Tibial nerve (tissue), 4 donors: Measurements from ENCODE around the gene KIZ. TPM values are rescaled to one million over a fixed set of nuclear protein-coding genes. Genes with fewer than 3 reads are reported as not detected.
"Not testable (repeated sequence)": the region's sequence is repeated elsewhere in the genome, so short reads cannot be mapped to it uniquely, and the experiment has no call there.

Source experiments
- DNase-seq, 2 donors: peaks; one replicate each; pipeline ENCODE4 v3.0.0-alpha.2; 2019; ENCODE audit warnings: low spot score in 2 of 2
- H3K27ac ChIP-seq, 4 donors: fragments of 200-600 bp; sonication (generic) in 3 of 4; one replicate each; pipeline ENCODE4 v1.5.1; 2017 to 2019; ENCODE audit warnings: mild to moderate bottlenecking in 1 of 4
- H3K27me3 ChIP-seq, 2 donors: fragments of 200-600 bp; sonication (generic) in 1 of 2; one replicate each; pipeline versions ENCODE4 v1.5.1 to v1.6.0; 2017 to 2019
- H3K36me3 ChIP-seq, 3 donors: fragments of 200-600 bp; sonication (generic); one replicate each; pipeline ENCODE4 v1.5.1; 2018 to 2019
- H3K4me1 ChIP-seq, 4 donors: fragments of 200-600 bp; sonication (generic) in 3 of 4; one replicate each; pipeline ENCODE4 v1.5.1; 2017 to 2019
- H3K4me3 ChIP-seq, 4 donors: fragments of 200-600 bp; sonication (generic) in 3 of 4; one replicate each; pipeline ENCODE4 v1.5.1; 2017 to 2019; ENCODE audit warnings: mild to moderate bottlenecking in 1 of 4, moderate library complexity in 1 of 4
- H3K9me3 ChIP-seq, 4 donors: fragments of 200-600 bp; sonication (generic) in 3 of 4; one replicate each; pipeline ENCODE4 v1.5.1; 2017 to 2019
- CTCF ChIP-seq, 5 experiments: fragments of 200-600 bp in 3 of 5; fragments of 450-650 bp in 2 of 5; sonication (generic) in 3 of 5; IDR thresholded peaks; one replicate each; pipeline ENCODE4 v1.5.1; 2016 to 2019; ENCODE audit warnings: antibody characterized with exemption in 5 of 5, mild to moderate bottlenecking in 3 of 5, moderate library complexity in 2 of 5
- EP300 ChIP-seq, 2 donors: sonication (generic); formaldehyde crosslinking; IDR thresholded peaks; one replicate each; pipeline ENCODE4 v1.6.1; 2017; ENCODE audit warnings: antibody characterized with exemption in 2 of 2, mild to moderate bottlenecking in 1 of 2
- POLR2A ChIP-seq, 2 donors: fragments of 450-650 bp; IDR thresholded peaks; one replicate each; pipeline ENCODE4 v1.6.1; 2017; ENCODE audit warnings: antibody characterized with exemption in 2 of 2, mild to moderate bottlenecking in 2 of 2, moderate library complexity in 2 of 2
- WGBS, 2 donors: methylation state at CpG; one replicate each; pipeline ENCODE4 v1.1.5; 2018; 5-methylcytosine and 5-hydroxymethylcytosine counted together
- total RNA-seq, 4 donors: library from RNA; depleted of rRNA; stranded (reverse); fragments of >200 nt; gene quantifications; one replicate each; pipeline ENCODE4 v1.1.0, GENCODE V29; 2016

Gene KIZ
- total RNA-seq, 4 donors from 2014 or later: 19.8 to 58.6 (median 54.9) TPM

GRCh38 chr20:21243811-21244210, 117.9 kb downstream of the KIZ start:
- H3K9me3 ChIP-seq: peaks cover 0 to 2% (median 0%) of the 10 kb centered on the region in 4 donors
- no peaks in the 10 kb centered on the region for H3K27me3 ChIP-seq
- no peaks in the 10 kb centered on the region for H3K4me1 ChIP-seq
- no peak for DNase-seq
- H3K4me3 ChIP-seq: no peak overlapping the region
- no peak overlapping the region for H3K27ac ChIP-seq
- peaks cover 0 to 54% (median 3%) of the 10 kb centered on the region in 3 donors for H3K36me3 ChIP-seq
- no peak for TF ChIP-seq EP300 (IDR thresholded peaks at IDR 0.05)
- no peak for TF ChIP-seq CTCF (IDR thresholded peaks at IDR 0.05)
- no peak for TF ChIP-seq POLR2A (IDR thresholded peaks at IDR 0.05)
- 86 to 87% methylated on average over 12 of the region's 12 CpGs for WGBS, 2 donors

- WGBS, 2 donors: 98 to 99% methylated on average over 3 of the region's 3 CpGs
- Histone ChIP-seq H3K27me3 (no peaks in the 10 kb centered on the region), H3K4me3 (no peak overlapping the region), H3K4me1 (no peaks in the 10 kb centered on the region), H3K9me3 (peaks cover 0 to 2% (median 0%) of the 10 kb centered on the region in 4 donors), H3K36me3 (peaks cover 0 to 51% (median 3%) of the 10 kb centered on the region in 3 donors), H3K27ac (no peak overlapping the region)
- no peak for DNase-seq
- no peak for TF ChIP-seq POLR2A (IDR thresholded peaks at IDR 0.05)
- no peak for TF ChIP-seq CTCF (IDR thresholded peaks at IDR 0.05)
- no peak for TF ChIP-seq EP300 (IDR thresholded peaks at IDR 0.05)
These were observed 118.9 kb downstream of the KIZ start for GRCh38 chr20:21244808-21245207.

- no peak for TF ChIP-seq POLR2A (IDR thresholded peaks at IDR 0.05)
- no peak for TF ChIP-seq EP300 (IDR thresholded peaks at IDR 0.05)
- TF ChIP-seq CTCF (IDR thresholded peaks at IDR 0.05): no peak
- WGBS, 2 donors: 89 to 93% methylated on average over 3 of the region's 3 CpGs
- peaks cover 0 to 51% (median 3%) of the 10 kb centered on the region in 3 donors for H3K36me3 ChIP-seq
- no peak overlapping the region for H3K4me3 ChIP-seq
- peaks cover 0 to 2% (median 0%) of the 10 kb centered on the region in 4 donors for H3K9me3 ChIP-seq
- no peak overlapping the region for H3K27ac ChIP-seq
- H3K27me3 ChIP-seq: no peaks in the 10 kb centered on the region
- no peak for DNase-seq
- no peaks in the 10 kb centered on the region for H3K4me1 ChIP-seq
These were observed 120.3 kb downstream of the KIZ start for GRCh38 chr20:21246161-21246560.

- H3K4me1 ChIP-seq, H3K27ac ChIP-seq, H3K4me3 ChIP-seq, H3K9me3 ChIP-seq, H3K27me3 ChIP-seq, DNase-seq: not testable (repeated sequence)
- WGBS, 2 donors: 85% methylated on average over 8 of the region's 8 CpGs
- H3K36me3 ChIP-seq: peaks cover 0 to 42% (median 3%) of the 10 kb centered on the region in 3 donors
These were observed 121.8 kb downstream of the KIZ start for GRCh38 chr20:21247603-21248095.

- DNase-seq: no peak
- H3K27me3 ChIP-seq: no peaks in the 10 kb centered on the region
- H3K9me3 ChIP-seq: peaks cover 0 to 2% (median 0%) of the 10 kb centered on the region in 4 donors
- H3K27ac ChIP-seq: no peak overlapping the region
- WGBS, 2 donors: 65 to 75% methylated on average over 6 of the region's 6 CpGs
- no peaks in the 10 kb centered on the region for H3K4me1 ChIP-seq
- peaks cover 0 to 6% (median 0%) of the 10 kb centered on the region in 3 donors for H3K36me3 ChIP-seq
- no peak overlapping the region for H3K4me3 ChIP-seq
- TF ChIP-seq EP300 (IDR thresholded peaks at IDR 0.05): no peak
- no peak for TF ChIP-seq CTCF (IDR thresholded peaks at IDR 0.05)
These were observed 125.4 kb downstream of the KIZ start for GRCh38 chr20:21251278-21251677.

- Histone ChIP-seq H3K4me1 (no peaks in the 10 kb centered on the region), H3K27me3 (no peaks in the 10 kb centered on the region), H3K36me3 (no peaks in the 10 kb centered on the region), H3K27ac (no peak overlapping the region), H3K4me3 (no peak overlapping the region), H3K9me3 (no peaks in the 10 kb centered on the region)
- WGBS, 2 donors: 78 to 80% methylated on average over 3 of the region's 3 CpGs
- DNase-seq: no peak
- TF ChIP-seq CTCF (IDR thresholded peaks at IDR 0.05) (no peak), EP300 (IDR thresholded peaks at IDR 0.05) (no peak), POLR2A (IDR thresholded peaks at IDR 0.05) (no peak)
These were observed 131.3 kb downstream of the KIZ start for GRCh38 chr20:21257192-21257591.
